HEK293 (cell line): ENCODE measurements around the gene PGAP6.
"Not testable (repeated sequence)": the region's sequence is repeated elsewhere in the genome, so short reads cannot be mapped to it uniquely, and the experiment has no call there.

Source experiments
- CTCF ChIA-PET: fragments of 350-600 bp; formaldehyde crosslinking; extraction: SDS; loops from one replicate; lab custom pipeline; 2021; ENCODE audit warnings: antibody characterized with exemption; lab: Yijun Ruan, JAX
- POLR2A ChIA-PET: fragments of 300-600 bp; formaldehyde crosslinking; extraction: SDS; loops from one replicate; lab custom pipeline; 2020; ENCODE audit warnings: antibody characterized with exemption, inconsistent platforms; lab: Yijun Ruan, JAX
- H3K27ac ChIP-seq: fragments of 200-500 bp; sonication (Bioruptor generic); 2 replicates; pipeline ENCODE4 v1.5.1; 2014; ENCODE audit warnings: low read depth, low read length, control low read depth, inconsistent platforms; ENCODE audit errors: extremely low read depth
- H3K36me3 ChIP-seq, 2 experiments: fragments of 200-500 bp in 1 of 2; sonication (Bioruptor generic) in 1 of 2; 1 replicate in 1 of 2; 2 replicates in 1 of 2; pipeline ENCODE4 v1.5.1; 2014 to 2017; ENCODE audit warnings: inconsistent platforms in 2 of 2, low read length in 2 of 2; ENCODE audit not compliant: control insufficient read depth in 2 of 2, insufficient read depth in 1 of 2
- H3K4me1 ChIP-seq: fragments of 200-500 bp; sonication (Bioruptor generic); 2 replicates; pipeline ENCODE4 v1.5.1; 2014; ENCODE audit warnings: mild to moderate bottlenecking, low read length, inconsistent platforms; ENCODE audit not compliant: control insufficient read depth, insufficient read depth
- H3K4me3 ChIP-seq: 2 replicates; pipeline ENCODE4 v1.5.1; 2011; ENCODE audit warnings: low read depth, mild to moderate bottlenecking, control low read depth, low read length, moderate library complexity
- H3K9me3 ChIP-seq: fragments of 200-500 bp; sonication (Bioruptor generic); 2 replicates; pipeline ENCODE4 v1.5.1; 2014; ENCODE audit warnings: low read depth, low read length, inconsistent platforms; ENCODE audit not compliant: control insufficient read depth, insufficient read depth
- GLIS1 ChIP-seq: fragments of 450-650 bp; formaldehyde crosslinking; IDR thresholded peaks from 2 replicates; pipeline ENCODE4 v1.5.1; 2016; ENCODE audit warnings: missing biosample characterization, missing genetic modification characterization
- GLIS2 ChIP-seq: fragments of 450-650 bp; formaldehyde crosslinking; IDR thresholded peaks from 2 replicates; pipeline ENCODE4 v1.5.1; 2016; ENCODE audit warnings: missing biosample characterization, missing genetic modification characterization
- KLF1 ChIP-seq: fragments of 450-650 bp; formaldehyde crosslinking; IDR thresholded peaks from 2 replicates; pipeline ENCODE4 v1.5.1; 2016; ENCODE audit warnings: missing biosample characterization, missing genetic modification characterization
- KLF8 ChIP-seq: fragments of 450-650 bp; formaldehyde crosslinking; IDR thresholded peaks from 2 replicates; pipeline ENCODE4 v1.5.1; 2016; ENCODE audit warnings: missing biosample characterization, missing genetic modification characterization
- PRDM10 ChIP-seq: fragments of 450-650 bp; formaldehyde crosslinking; IDR thresholded peaks from 2 replicates; pipeline ENCODE4 v1.5.1; 2016; ENCODE audit warnings: missing biosample characterization, missing genetic modification characterization
- ZBTB10 ChIP-seq: fragments of 450-650 bp; formaldehyde crosslinking; IDR thresholded peaks from 2 replicates; pipeline ENCODE4 v1.5.1; 2016; ENCODE audit warnings: missing biosample characterization, missing genetic modification characterization
- ZBTB8A ChIP-seq: fragments of 450-650 bp; formaldehyde crosslinking; IDR thresholded peaks from 2 replicates; pipeline ENCODE4 v1.5.1; 2016; ENCODE audit warnings: missing biosample characterization, missing genetic modification characterization
- ZNF10 ChIP-seq: fragments of 450-650 bp; formaldehyde crosslinking; IDR thresholded peaks from 2 replicates; pipeline ENCODE4 v1.5.1; 2017; ENCODE audit warnings: missing biosample characterization, missing genetic modification characterization
- ZNF600 ChIP-seq: fragments of 450-650 bp; formaldehyde crosslinking; IDR thresholded peaks from 2 replicates; pipeline ENCODE4 v1.5.1; 2016; ENCODE audit warnings: missing biosample characterization, missing genetic modification characterization

Gene PGAP6

GRCh38 chr16:341974-342336, 39.8 kb downstream of the PGAP6 start:
- TF ChIP-seq PRDM10 (tag by site-specific recombination): 0 out of 2 replicates have a peak, but pooled peaks have one; percentile 16
- not testable (repeated sequence) for H3K4me3 ChIP-seq, H3K9me3 ChIP-seq, H3K4me1 ChIP-seq, H3K27ac ChIP-seq
- peaks cover 16 to 34% of the 10 kb centered on the region in 2 experiments; a peak in 2 of 3 replicates for H3K36me3 ChIP-seq
- POLR2A ChIA-PET: interaction anchor here (0.6 to 1.8 kb wide), 3 partner anchors 9 to 1615 kb away, joined by 5 to 8 read pairs (median 7); partner anchors contain the start of gene AXIN1
- CTCF ChIA-PET: interaction anchor here (1.3 kb wide), 1 partner anchor 145 kb away, joined by 6 read pairs; no protein-coding TSS in a partner anchor

GRCh38 chr16:341095-341973, 40.4 kb downstream of the PGAP6 start:
- not testable (repeated sequence) for H3K9me3 ChIP-seq, H3K4me1 ChIP-seq, H3K4me3 ChIP-seq, H3K27ac ChIP-seq
- ChIA-PET CTCF (interaction anchor here (1.3 to 1.4 kb wide), 2 partner anchors 9 to 144 kb away, joined by 6 read pairs; no protein-coding TSS in a partner anchor), POLR2A (interaction anchor here (1.3 to 1.8 kb wide), 2 partner anchors 10 to 11 kb away, joined by 5 to 7 read pairs; partner anchors contain the start of gene AXIN1)
- H3K36me3 ChIP-seq: peaks cover 16 to 28% of the 10 kb centered on the region in 2 experiments; a peak in 2 of 3 replicates
- peak; percentile 56; the same call in 1 of the 2 replicates for TF ChIP-seq ZBTB8A (tag by site-specific recombination)

- H3K4me3 ChIP-seq: no peak overlapping the region
- peaks cover 6% of the 10 kb centered on the region; the same call in 1 of the 2 replicates for H3K4me1 ChIP-seq
- TF ChIP-seq ZNF10 (tag by site-specific recombination) (no peak), ZNF600 (tag by site-specific recombination) (peak; percentile 70)
- peaks cover 15 to 20% of the 10 kb centered on the region in 2 experiments; a peak in 2 of 3 replicates for H3K36me3 ChIP-seq
- ChIA-PET CTCF (interaction anchor here (0.8 to 1.4 kb wide), 2 partner anchors 9 to 243 kb away, joined by 3 to 6 read pairs; no protein-coding TSS in a partner anchor), POLR2A (interaction anchor here (0.6 kb wide), 1 partner anchor 11 kb away, joined by 3 read pairs; no protein-coding TSS in a partner anchor)
- 0 out of 2 replicates have a peak overlapping the region, but pooled peaks have one; percentile 28 for H3K27ac ChIP-seq
- no peaks in the 10 kb centered on the region for H3K9me3 ChIP-seq
Observed at GRCh38 chr16:340370-341091, 41.2 kb downstream of the PGAP6 start.

- TF ChIP-seq ZBTB10 (no peak), GLIS1 (tag by site-specific recombination) (peak; percentile 80), GLIS2 (tag by site-specific recombination) (peak; percentile 28; the same call in 1 of the 2 replicates), KLF1 (tag by site-specific recombination) (peak; percentile 86), KLF8 (tag by site-specific recombination) (0 out of 2 replicates have a peak, but pooled peaks have one; percentile 11)
- H3K9me3 ChIP-seq: no peaks in the 10 kb centered on the region
- peaks cover 11% of the 10 kb centered on the region in 2 experiments; a peak in 2 of 3 replicates for H3K36me3 ChIP-seq
- POLR2A ChIA-PET: no interaction called here
- H3K27ac ChIP-seq: no peak overlapping the region
- no peak overlapping the region for H3K4me3 ChIP-seq
- peaks cover 6% of the 10 kb centered on the region; the same call in 1 of the 2 replicates for H3K4me1 ChIP-seq
- CTCF ChIA-PET: interaction anchor here (1.4 kb wide), 1 partner anchor 10 kb away, joined by 6 read pairs; no protein-coding TSS in a partner anchor
Observed at GRCh38 chr16:339680-340079, 42.1 kb downstream of the PGAP6 start.
